GM23338 (cell line): Measurements from ENCODE around the gene KRT83. TPM values are rescaled to one million over a fixed set of nuclear protein-coding genes. Genes with fewer than 3 reads are reported as not detected.

Source experiments
- ATAC-seq: fragments of 200-7000 bp; cut with Tn5 transposase; 3 replicates; pipeline ENCODE4 v1.9.1; 2020
- DNase-seq: peaks from one replicate; pipeline ENCODE4 v3.0.0-alpha.2; 2015; ENCODE audit warnings: low spot score
- H2AFZ ChIP-seq: fragments of 200-600 bp; sonication (generic); 2 replicates; pipeline ENCODE4 v1.8.0; 2016; ENCODE audit warnings: antibody characterized with exemption, mild to moderate bottlenecking, moderate library complexity
- H3F3A ChIP-seq: fragments of 200-600 bp; sonication (generic); replicated peaks from 2 replicates; pipeline ENCODE4 v1.8.0; 2017; ENCODE audit warnings: antibody characterized with exemption, mixed run types, low read depth
- H3K27ac ChIP-seq: fragments of 200-600 bp; sonication (generic); 2 replicates; pipeline ENCODE4 v1.6.1; 2016; ENCODE audit warnings: low read depth
- H3K27me3 ChIP-seq: fragments of 200-600 bp; sonication (generic); 2 replicates; pipeline ENCODE4 v1.8.0; 2016; ENCODE audit warnings: mild to moderate bottlenecking, mixed run types, moderate library complexity; ENCODE audit not compliant: insufficient read depth
- H3K36me3 ChIP-seq: fragments of 200-600 bp; sonication (generic); 2 replicates; pipeline ENCODE4 v1.8.0; 2016; ENCODE audit warnings: mild to moderate bottlenecking; ENCODE audit not compliant: insufficient read depth
- H3K4me1 ChIP-seq: fragments of 200-600 bp; sonication (generic); 2 replicates; pipeline ENCODE4 v1.8.0; 2016; ENCODE audit warnings: mild to moderate bottlenecking, moderate library complexity; ENCODE audit not compliant: insufficient read depth
- H3K4me2 ChIP-seq: fragments of 200-600 bp; sonication (generic); 2 replicates; pipeline ENCODE4 v1.7.1; 2017; ENCODE audit warnings: mixed run types
- H3K4me3 ChIP-seq: fragments of 200-600 bp; sonication (generic); 2 replicates; pipeline ENCODE4 v1.6.1; 2016; ENCODE audit warnings: mixed run types
- H3K79me2 ChIP-seq: fragments of 200-600 bp; sonication (generic); replicated peaks from 2 replicates; pipeline ENCODE4 v1.8.0; 2017; ENCODE audit warnings: mild to moderate bottlenecking; ENCODE audit not compliant: insufficient read depth
- H3K9me2 ChIP-seq: fragments of 200-600 bp; sonication (generic); 2 replicates; pipeline ENCODE4 v1.8.0; 2017; ENCODE audit not compliant: insufficient read depth
- H4K20me1 ChIP-seq: fragments of 200-600 bp; sonication (generic); replicated peaks from 2 replicates; pipeline ENCODE4 v1.8.0; 2017; ENCODE audit warnings: mild to moderate bottlenecking; ENCODE audit not compliant: insufficient read depth
- H3K27ac Mint-ChIP-seq: 2 replicates; pipeline ENCODE4 v1.8.0; 2020; ENCODE audit warnings: inconsistent platforms, mild to moderate bottlenecking, moderate library complexity, mixed read lengths
- H3K27me3 Mint-ChIP-seq: 3 replicates; pipeline ENCODE4 v1.8.0; 2022; ENCODE audit warnings: low read depth, mild to moderate bottlenecking, moderate library complexity, mixed read lengths, inconsistent platforms; ENCODE audit not compliant: insufficient read depth, poor library complexity
- H3K36me3 Mint-ChIP-seq: 3 replicates; pipeline ENCODE4 v1.8.0; 2021; ENCODE audit warnings: low read depth, mild to moderate bottlenecking, inconsistent platforms, moderate library complexity, mixed read lengths
- H3K4me1 Mint-ChIP-seq: 3 replicates; pipeline ENCODE4 v1.8.0; 2020; ENCODE audit warnings: mild to moderate bottlenecking, inconsistent platforms, mixed read lengths
- H3K4me3 Mint-ChIP-seq: 3 replicates; pipeline ENCODE4 v1.8.0; 2021; ENCODE audit warnings: moderate library complexity, mild to moderate bottlenecking, inconsistent platforms, mixed read lengths
- H3K9me3 Mint-ChIP-seq: 3 replicates; pipeline ENCODE4 v1.8.0; 2020; ENCODE audit warnings: moderate library complexity, mild to moderate bottlenecking, inconsistent platforms, mixed read lengths
- CREB1 ChIP-seq: fragments of 250-450 bp; sonication (Bioruptor Pico); IDR thresholded peaks from 2 replicates; pipeline ENCODE4 v1.5.0; 2020; ENCODE audit warnings: low read depth, mild to moderate bottlenecking, moderate library complexity
- CTCF ChIP-seq, 2 experiments: fragments of 200-600 bp in 1 of 2; sonication (generic) in 1 of 2; conservative IDR thresholded peaks; 2 replicates each; pipeline versions ENCODE4 v1.5.1 to v1.6.1; 2016 to 2017; ENCODE audit warnings: antibody characterized with exemption in 2 of 2, low read depth in 2 of 2, mild to moderate bottlenecking in 2 of 2, moderate library complexity in 1 of 2
- EZH2 ChIP-seq: fragments of 200-600 bp; sonication (generic); IDR thresholded peaks from one replicate; pipeline ENCODE4 v1.8.0; 2017; ENCODE audit warnings: antibody characterized with exemption, mild to moderate bottlenecking, low read depth; ENCODE audit not compliant: unreplicated experiment
- EZH2phosphoT487 ChIP-seq: fragments of 200-600 bp; sonication (generic); IDR thresholded peaks from one replicate; pipeline ENCODE4 v1.8.1; 2018; ENCODE audit warnings: antibody characterized with exemption; ENCODE audit not compliant: unreplicated experiment
- JUNB ChIP-seq: IDR thresholded peaks from one replicate; pipeline ENCODE4 v1.6.1; 2016; ENCODE audit warnings: antibody characterized with exemption; ENCODE audit not compliant: unreplicated experiment
- NANOG ChIP-seq: IDR thresholded peaks from 2 replicates; pipeline ENCODE4 v1.6.1; 2016; ENCODE audit warnings: antibody characterized with exemption, borderline replicate concordance
- POLR2AphosphoS5 ChIP-seq: IDR thresholded peaks from 2 replicates; pipeline ENCODE4 v1.6.1; 2016; ENCODE audit warnings: antibody characterized with exemption, low read depth
- REST ChIP-seq: IDR thresholded peaks from one replicate; pipeline ENCODE4 v1.6.1; 2018; ENCODE audit warnings: antibody characterized with exemption; ENCODE audit not compliant: unreplicated experiment
- STAT1 ChIP-seq: IDR thresholded peaks from one replicate; pipeline ENCODE4 v1.6.1; 2016; ENCODE audit warnings: antibody characterized with exemption; ENCODE audit not compliant: unreplicated experiment
- ZNF114 ChIP-seq: fragments of 250-450 bp; sonication (Bioruptor Pico); IDR thresholded peaks from 2 replicates; pipeline ENCODE4 v1.5.0; 2020; ENCODE audit warnings: mild to moderate bottlenecking, moderate library complexity
- ZNF331 ChIP-seq: fragments of 250-450 bp; sonication (Bioruptor Pico); IDR thresholded peaks from 2 replicates; pipeline ENCODE4 v1.5.0; 2020; ENCODE audit warnings: low read depth, mild to moderate bottlenecking, moderate library complexity
- polyA plus RNA-seq: library from polyadenylated mRNA; unstranded; fragments of >200 nt; fragmentation: Nextera tagmentation; extraction: Ambion mirVana; gene quantifications from 2 replicates; pipeline ENCODE4 v1.2.1, GENCODE V29; 2016
- total RNA-seq: library from RNA; depleted of rRNA; stranded (reverse); fragments of >200 nt; shearing (Covaris generic); gene quantifications from 2 replicates; pipeline ENCODE4 v1.2.3, GENCODE V29; 2014
- TF ChIP-seq, protein P1 (sequence below): IDR thresholded peaks from 2 replicates; pipeline ENCODE4 v1.6.1; 2016; ENCODE audit warnings: antibody characterized with exemption

The KRT83 gene
- total and polyA plus RNA-seq, 2 experiments from 2014 or later: not detected

DNA sequence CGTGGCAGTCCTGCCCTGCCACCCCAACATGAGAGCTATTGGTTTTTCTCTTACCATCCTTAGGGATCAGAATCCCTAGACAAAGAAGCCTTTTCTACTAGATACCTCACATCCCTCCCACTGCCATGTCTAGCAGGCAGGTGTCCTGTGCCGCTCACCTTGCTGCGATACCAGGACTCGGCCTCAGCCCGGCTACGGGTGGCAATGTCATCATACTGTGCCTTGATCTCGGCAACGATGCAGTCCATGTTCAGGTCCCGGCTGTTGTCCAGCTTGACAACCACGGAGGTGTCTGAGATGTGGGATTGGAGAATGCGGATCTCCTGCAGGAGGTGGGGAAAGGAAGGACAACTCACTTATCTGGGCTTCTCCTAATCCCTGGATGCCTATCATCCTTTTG, 4.5 kb downstream of the KRT83 start:
- Histone ChIP-seq H3K4me2 (no peak overlapping the region), H3K79me2 (no peaks in the 10 kb centered on the region), H3K27me3 (no peaks in the 10 kb centered on the region), H3K4me1 (no peaks in the 10 kb centered on the region), H3F3A (no peaks in the 10 kb centered on the region), H2AFZ (no peak overlapping the region), H3K27ac (no peak overlapping the region), H4K20me1 (no peaks in the 10 kb centered on the region), H3K4me3 (no peak overlapping the region), H3K36me3 (no peaks in the 10 kb centered on the region), H3K9me2 (no peaks in the 10 kb centered on the region)
- no peaks in the 10 kb centered on the region for H3K4me1 Mint-ChIP-seq
- no peak for DNase-seq
- H3K27me3 Mint-ChIP-seq: peaks cover 11% of the 10 kb centered on the region
- TF ChIP-seq EZH2: no peak
- H3K27ac Mint-ChIP-seq: no peak overlapping the region
- ATAC-seq: no peak
- H3K4me3 Mint-ChIP-seq: no peak overlapping the region
- H3K36me3 Mint-ChIP-seq: no peaks in the 10 kb centered on the region
- H3K9me3 Mint-ChIP-seq: no peaks in the 10 kb centered on the region

GRCh38 chr12:52316290-52316689, 4.9 kb downstream of the KRT83 start:
- H3K9me3 Mint-ChIP-seq: no peaks in the 10 kb centered on the region
- Histone ChIP-seq H4K20me1 (no peaks in the 10 kb centered on the region), H3K27me3 (no peaks in the 10 kb centered on the region), H3K9me2 (no peaks in the 10 kb centered on the region), H3K4me1 (no peaks in the 10 kb centered on the region), H3K79me2 (no peaks in the 10 kb centered on the region), H3K4me2 (no peak overlapping the region), H3K36me3 (no peaks in the 10 kb centered on the region), H3K27ac (no peak overlapping the region), H2AFZ (no peak overlapping the region), H3F3A (no peaks in the 10 kb centered on the region), H3K4me3 (no peak overlapping the region)
- H3K4me1 Mint-ChIP-seq: no peaks in the 10 kb centered on the region
- DNase-seq: no peak
- H3K4me3 Mint-ChIP-seq: no peak overlapping the region
- no peak overlapping the region for H3K27ac Mint-ChIP-seq
- peaks cover 10% of the 10 kb centered on the region for H3K27me3 Mint-ChIP-seq
- no peak for ATAC-seq
- H3K36me3 Mint-ChIP-seq: no peaks in the 10 kb centered on the region
- no peak for TF ChIP-seq STAT1
- TF ChIP-seq, protein P1, sequence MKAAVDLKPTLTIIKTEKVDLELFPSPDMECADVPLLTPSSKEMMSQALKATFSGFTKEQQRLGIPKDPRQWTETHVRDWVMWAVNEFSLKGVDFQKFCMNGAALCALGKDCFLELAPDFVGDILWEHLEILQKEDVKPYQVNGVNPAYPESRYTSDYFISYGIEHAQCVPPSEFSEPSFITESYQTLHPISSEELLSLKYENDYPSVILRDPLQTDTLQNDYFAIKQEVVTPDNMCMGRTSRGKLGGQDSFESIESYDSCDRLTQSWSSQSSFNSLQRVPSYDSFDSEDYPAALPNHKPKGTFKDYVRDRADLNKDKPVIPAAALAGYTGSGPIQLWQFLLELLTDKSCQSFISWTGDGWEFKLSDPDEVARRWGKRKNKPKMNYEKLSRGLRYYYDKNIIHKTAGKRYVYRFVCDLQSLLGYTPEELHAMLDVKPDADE: no peak
- no peak for TF ChIP-seq ZNF331
- TF ChIP-seq EZH2phosphoT487: no peak
- no peak for TF ChIP-seq CREB1
- no peak for TF ChIP-seq REST
- TF ChIP-seq EZH2: no peak
- no peak for TF ChIP-seq JUNB
- TF ChIP-seq NANOG: no peak
- TF ChIP-seq POLR2AphosphoS5: no peak
- no peak for TF ChIP-seq ZNF114 (CRISPR knock-in tag)
- TF ChIP-seq CTCF (conservative IDR thresholded peaks at IDR 0.05; ENCODE audit: low read depth in 2 of 2): no peak
